ENCODE results near the gene LRMDA. TPM values are rescaled to one million over a fixed set of nuclear protein-coding genes. Genes with fewer than 3 reads are reported as not detected.

LRMDA gene
- total RNA-seq, 2 experiments from 2014 or later: not detected

- no TSS peak for BruUV-seq (replicated peaks)
- CTCF ChIA-PET (ENCODE audit: unreplicated experiment): no interaction called here
These were observed 610.1 kb downstream of the LRMDA start for GRCh38 chr10:76041551-76041950.

GRCh38 chr10:76043261-76043660, 611.8 kb downstream of the LRMDA start:
- H3K9me2 ChIP-seq (ENCODE audit: insufficient read depth, low read length): no peaks in the 10 kb centered on the region
- no peak for TF ChIP-seq CTCF (conservative IDR thresholded peaks at IDR 0.05; ENCODE audit: low read length)
- TF ChIP-seq EZH2phosphoT487 (IDR thresholded peaks at IDR 0.05; ENCODE audit: borderline replicate concordance, low read depth, low read length): no peak
- no peak overlapping the region for H3K4me3 ChIP-seq (ENCODE audit: low read depth, low read length, poor library complexity, severe bottlenecking)
- no peaks in the 10 kb centered on the region for H3K79me2 ChIP-seq (ENCODE audit: insufficient read depth, low read depth, low read length)
- H2AFZ ChIP-seq (ENCODE audit: low read length): no peak overlapping the region
- no peaks in the 10 kb centered on the region for H4K20me1 ChIP-seq (ENCODE audit: insufficient read depth, low read length)
- no peaks in the 10 kb centered on the region for H3K9me3 ChIP-seq (ENCODE audit: low read length)
- H3K4me2 ChIP-seq (ENCODE audit: low read length): no peak overlapping the region
- no TSS peak for BruUV-seq (replicated peaks)
- ChIA-PET POLR2A (no interaction called here), CTCF (ENCODE audit: unreplicated experiment) (no interaction called here)
- H3K4me1 ChIP-seq (ENCODE audit: insufficient read depth, low read length, poor library complexity, severe bottlenecking): no peaks in the 10 kb centered on the region
- DNase-seq (ENCODE audit: low spot score): no peak
- H3K36me3 ChIP-seq (ENCODE audit: insufficient read depth, low read length): no peaks in the 10 kb centered on the region
- no peak overlapping the region for H3K27ac ChIP-seq (ENCODE audit: low read depth, low read length, poor library complexity, severe bottlenecking)
- intact Hi-C loops (cut with micrococcal nuclease; ENCODE audit: unreplicated experiment): no loop called here

More at GRCh38 chr10:76041551-76041950, 610.1 kb downstream of the LRMDA start:
- POLR2A ChIA-PET: no interaction called here
- TF ChIP-seq CTCF (conservative IDR thresholded peaks at IDR 0.05; ENCODE audit: low read length): no peak
- no peak for TF ChIP-seq EZH2phosphoT487 (IDR thresholded peaks at IDR 0.05; ENCODE audit: borderline replicate concordance, low read depth, low read length)
- no peak for DNase-seq (ENCODE audit: low spot score)
- Histone ChIP-seq H3K9me3 (ENCODE audit: low read length) (no peaks in the 10 kb centered on the region), H3K4me1 (ENCODE audit: insufficient read depth, low read length, poor library complexity, severe bottlenecking) (no peaks in the 10 kb centered on the region), H3K9me2 (ENCODE audit: insufficient read depth, low read length) (no peaks in the 10 kb centered on the region), H3K36me3 (ENCODE audit: insufficient read depth, low read length) (no peaks in the 10 kb centered on the region), H3K4me3 (ENCODE audit: low read depth, low read length, poor library complexity, severe bottlenecking) (no peak overlapping the region), H3K27ac (ENCODE audit: low read depth, low read length, poor library complexity, severe bottlenecking) (no peak overlapping the region), H4K20me1 (ENCODE audit: insufficient read depth, low read length) (no peaks in the 10 kb centered on the region), H3K4me2 (ENCODE audit: low read length) (no peak overlapping the region), H2AFZ (ENCODE audit: low read length) (no peak overlapping the region), H3K79me2 (ENCODE audit: insufficient read depth, low read depth, low read length) (no peaks in the 10 kb centered on the region)
- intact Hi-C loops (cut with micrococcal nuclease; ENCODE audit: unreplicated experiment): no loop called here

- POLR2A ChIA-PET: interaction anchor here (0.7 kb wide), 1 partner anchor 637 kb away, joined by 3 read pairs; no protein-coding TSS in a partner anchor
- no peaks in the 10 kb centered on the region for H3K9me3 ChIP-seq (ENCODE audit: low read length)
- DNase-seq (ENCODE audit: low spot score): no peak
These were observed 613.3 kb downstream of the LRMDA start for GRCh38 chr10:76044751-76045150.

More at GRCh38 chr10:76044751-76045150, 613.3 kb downstream of the LRMDA start:
- intact Hi-C loops (cut with micrococcal nuclease; ENCODE audit: unreplicated experiment): no loop called here
- Histone ChIP-seq H3K4me1 (ENCODE audit: insufficient read depth, low read length, poor library complexity, severe bottlenecking) (no peaks in the 10 kb centered on the region), H3K9me2 (ENCODE audit: insufficient read depth, low read length) (no peaks in the 10 kb centered on the region), H3K36me3 (ENCODE audit: insufficient read depth, low read length) (no peaks in the 10 kb centered on the region), H2AFZ (ENCODE audit: low read length) (no peak overlapping the region), H3K4me2 (ENCODE audit: low read length) (no peak overlapping the region), H4K20me1 (ENCODE audit: insufficient read depth, low read length) (no peaks in the 10 kb centered on the region), H3K27ac (ENCODE audit: low read depth, low read length, poor library complexity, severe bottlenecking) (no peak overlapping the region), H3K79me2 (ENCODE audit: insufficient read depth, low read depth, low read length) (no peaks in the 10 kb centered on the region), H3K4me3 (ENCODE audit: low read depth, low read length, poor library complexity, severe bottlenecking) (no peak overlapping the region)
- no TSS peak for BruUV-seq (replicated peaks)
- CTCF ChIA-PET (ENCODE audit: unreplicated experiment): no interaction called here
- TF ChIP-seq EZH2phosphoT487 (IDR thresholded peaks at IDR 0.05; ENCODE audit: borderline replicate concordance, low read depth, low read length): no peak
- no peak for TF ChIP-seq CTCF (conservative IDR thresholded peaks at IDR 0.05; ENCODE audit: low read length)

Measured in OCI-LY7 (cell line).